ENCODE data around the gene AGAP6.
"Not testable (repeated sequence)": the region's sequence is repeated elsewhere in the genome, so short reads cannot be mapped to it uniquely, and the experiment has no call there.

The AGAP6 gene

DNA sequence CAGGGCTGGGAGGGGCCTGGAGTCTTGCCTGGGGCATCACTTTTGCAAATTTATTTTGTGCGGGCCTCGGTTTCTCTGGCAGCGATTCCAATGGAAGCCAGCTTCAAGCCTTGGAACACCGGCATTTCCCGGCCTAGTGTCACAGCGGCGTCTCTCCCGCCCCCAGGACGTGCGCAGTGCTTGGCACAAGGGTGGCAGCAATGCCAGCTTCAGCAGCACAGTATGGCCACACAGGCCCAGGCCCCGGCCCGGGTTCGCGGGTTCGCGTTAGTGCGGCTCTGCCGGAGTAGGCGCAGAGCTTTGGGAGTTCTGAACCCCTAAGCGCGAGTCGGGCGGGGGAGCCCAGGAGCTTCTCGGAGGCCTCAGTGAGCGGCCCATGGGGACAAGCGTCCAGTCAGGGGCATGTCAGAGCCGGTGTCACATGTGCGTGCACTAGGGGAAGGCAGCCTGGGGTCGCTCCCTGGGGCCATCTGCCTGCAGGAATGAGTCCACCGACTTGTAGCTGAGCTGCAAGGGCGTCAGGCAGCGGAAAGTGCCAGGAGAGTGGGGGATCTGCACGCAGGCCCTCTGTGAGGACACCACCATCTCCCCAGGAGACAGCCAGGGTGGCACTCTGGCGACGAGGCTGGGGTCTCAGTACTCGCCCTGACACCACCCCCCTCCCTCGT is 36.6 kb downstream of the AGAP6 start:
- not testable (repeated sequence) for DNase-seq (ENCODE audit: low read depth)

DNA sequence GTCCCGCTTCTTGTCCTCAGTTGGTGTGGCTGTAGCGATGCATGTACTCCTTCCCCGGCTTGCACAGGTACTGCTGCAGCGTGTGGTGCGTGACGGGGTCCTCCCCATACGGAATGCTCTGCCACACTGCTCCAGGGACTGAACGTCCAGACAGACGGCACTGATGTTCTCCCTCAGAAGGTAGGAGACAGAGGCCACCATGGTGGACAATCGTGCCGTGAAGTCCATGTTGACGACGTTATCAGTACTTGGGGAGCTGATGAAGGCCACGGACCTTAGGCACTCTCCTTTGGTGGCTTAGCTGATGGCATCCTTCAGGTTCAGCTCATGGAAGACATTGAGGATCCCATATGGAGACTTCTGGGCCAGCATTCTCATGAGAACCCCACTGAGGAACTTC is 37.4 kb downstream of the AGAP6 start:
- no peak for DNase-seq (ENCODE audit: low read depth)

DNA sequence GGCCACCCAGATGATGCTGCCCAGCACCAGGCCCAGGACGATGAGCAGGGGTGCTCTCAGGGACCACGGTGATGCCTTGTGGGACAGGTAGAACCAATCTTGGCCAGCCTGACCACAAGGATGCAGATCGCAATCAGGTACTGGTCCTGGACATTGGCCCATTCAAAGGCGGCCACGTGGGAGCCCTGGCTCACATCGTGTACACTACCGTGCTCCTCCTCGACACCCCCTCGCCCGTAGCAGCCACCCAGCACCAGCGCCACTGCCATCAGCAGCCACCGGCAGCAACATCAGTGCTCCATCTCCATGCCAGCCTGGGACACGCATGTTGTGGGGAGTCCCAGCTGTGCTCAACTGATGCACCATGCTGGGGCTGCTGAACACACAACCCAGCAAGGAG is 39.0 kb downstream of the AGAP6 start:
- DNase-seq (ENCODE audit: low read depth) = no peak

DNA sequence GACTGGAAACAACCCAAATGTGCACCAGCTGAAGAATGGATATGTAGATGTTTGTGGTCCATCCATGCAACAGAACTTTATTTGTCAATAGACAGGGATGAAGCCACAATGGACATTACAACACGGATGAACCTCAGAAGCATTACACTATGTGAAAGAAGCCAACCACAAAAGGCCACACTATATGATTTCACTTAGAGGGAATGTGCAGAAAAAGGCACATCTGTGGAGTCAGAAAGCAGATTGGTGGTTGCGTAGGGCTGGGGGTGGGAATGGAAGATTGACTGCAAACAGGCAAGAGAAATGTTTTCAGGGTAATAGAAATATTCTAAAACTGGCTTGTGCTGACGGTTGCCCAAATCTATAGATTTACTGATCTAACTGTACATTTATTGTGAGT is 45.3 kb downstream of the AGAP6 start:
- DNase-seq (ENCODE audit: low read depth) = no peak

DNA sequence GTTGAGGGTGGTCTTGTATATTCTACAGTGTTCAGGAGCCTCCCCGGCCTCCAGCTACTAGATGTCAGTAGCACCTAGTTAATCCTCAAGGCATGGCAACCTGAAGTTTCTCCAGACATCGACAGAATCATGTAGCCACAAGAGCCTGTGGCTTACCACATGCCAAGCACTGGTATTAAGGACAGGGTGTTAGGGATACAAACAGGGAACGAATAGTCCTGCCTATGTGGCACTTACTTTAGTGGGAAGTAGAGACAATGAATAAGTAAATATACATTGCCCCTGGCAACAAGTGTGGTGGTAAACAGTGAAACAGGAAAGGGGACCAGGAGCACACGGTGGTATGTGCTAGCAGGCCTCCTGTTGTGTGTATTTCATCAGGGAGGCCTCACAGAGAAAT is 47.1 kb downstream of the AGAP6 start:
- DNase-seq (ENCODE audit: low read depth) = not testable (repeated sequence)

DNA sequence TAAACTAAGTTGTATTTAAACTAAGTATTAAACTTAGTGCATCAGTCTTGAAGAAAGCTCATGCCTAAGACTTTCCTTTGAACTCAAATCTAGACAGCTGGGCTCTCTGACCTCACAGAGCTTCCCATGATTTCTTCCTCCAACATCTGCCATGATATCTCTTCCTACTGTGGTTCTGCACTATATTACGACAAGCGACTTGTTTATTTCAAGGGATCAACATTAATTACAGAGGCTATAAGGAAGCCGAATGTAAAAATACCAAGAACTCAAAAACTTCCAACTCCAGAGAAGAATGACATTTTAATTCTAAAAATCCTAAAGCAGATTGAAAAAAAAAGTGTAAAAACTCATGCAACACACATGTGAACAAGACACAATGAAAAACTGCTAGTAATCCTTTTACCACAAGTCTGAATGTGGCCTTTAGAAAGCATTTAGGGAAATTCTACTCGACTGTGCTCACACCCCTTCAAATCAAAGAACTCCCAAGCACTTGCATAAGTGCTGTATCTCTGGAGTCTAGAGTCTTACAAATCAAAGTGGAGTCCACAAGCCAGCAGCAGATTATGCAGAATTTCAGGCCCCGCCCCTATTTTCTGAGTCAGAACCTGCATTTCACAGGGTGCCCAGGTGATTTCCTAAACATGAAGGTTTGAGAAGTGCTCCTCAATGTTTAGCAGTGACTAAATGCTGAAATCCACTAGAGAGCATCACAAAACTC is 56.9 kb downstream of the AGAP6 start:
- no peak for DNase-seq (ENCODE audit: low read depth)

DNA sequence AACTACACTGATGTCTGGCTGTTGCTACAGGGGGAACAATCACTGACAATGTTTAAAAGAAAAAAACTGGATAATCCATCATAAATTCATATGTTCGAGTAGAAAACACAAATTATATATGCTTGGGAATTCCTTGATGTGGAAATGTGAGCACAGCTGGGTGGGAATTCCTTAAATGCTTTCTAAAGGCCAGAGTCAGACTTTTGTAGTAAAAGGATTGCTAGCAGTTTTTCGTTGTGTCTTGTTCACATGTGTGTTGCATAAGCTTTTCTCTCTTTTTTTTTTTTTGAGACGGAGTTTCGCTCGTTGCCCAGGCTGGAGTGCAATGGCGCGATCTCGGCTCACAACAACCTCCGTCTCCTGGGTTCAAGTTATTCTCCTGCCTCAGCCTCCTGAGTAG is 58.3 kb downstream of the AGAP6 start:
- DNase-seq (ENCODE audit: low read depth) = not testable (repeated sequence)

DNA sequence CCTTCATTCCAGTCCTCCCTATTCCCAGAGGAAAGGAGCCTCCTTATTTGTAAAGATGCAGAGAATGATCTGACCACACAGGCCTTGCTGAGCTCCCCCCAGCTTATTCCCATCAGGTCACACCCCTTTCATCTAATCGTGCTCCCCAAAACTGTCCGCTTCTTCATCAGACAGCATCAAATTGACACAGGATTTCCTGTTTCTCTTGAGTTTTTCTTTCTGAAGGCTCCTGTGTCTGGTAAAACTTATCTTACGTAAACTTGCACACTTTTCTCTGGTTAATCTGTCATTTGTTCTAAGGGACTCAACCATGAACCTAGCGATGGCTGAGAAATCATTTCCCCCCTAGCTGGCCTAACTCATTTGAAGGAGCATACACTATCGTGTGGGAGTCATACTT is 59.4 kb downstream of the AGAP6 start:
- DNase-seq (ENCODE audit: low read depth) = not testable (repeated sequence)

DNA sequence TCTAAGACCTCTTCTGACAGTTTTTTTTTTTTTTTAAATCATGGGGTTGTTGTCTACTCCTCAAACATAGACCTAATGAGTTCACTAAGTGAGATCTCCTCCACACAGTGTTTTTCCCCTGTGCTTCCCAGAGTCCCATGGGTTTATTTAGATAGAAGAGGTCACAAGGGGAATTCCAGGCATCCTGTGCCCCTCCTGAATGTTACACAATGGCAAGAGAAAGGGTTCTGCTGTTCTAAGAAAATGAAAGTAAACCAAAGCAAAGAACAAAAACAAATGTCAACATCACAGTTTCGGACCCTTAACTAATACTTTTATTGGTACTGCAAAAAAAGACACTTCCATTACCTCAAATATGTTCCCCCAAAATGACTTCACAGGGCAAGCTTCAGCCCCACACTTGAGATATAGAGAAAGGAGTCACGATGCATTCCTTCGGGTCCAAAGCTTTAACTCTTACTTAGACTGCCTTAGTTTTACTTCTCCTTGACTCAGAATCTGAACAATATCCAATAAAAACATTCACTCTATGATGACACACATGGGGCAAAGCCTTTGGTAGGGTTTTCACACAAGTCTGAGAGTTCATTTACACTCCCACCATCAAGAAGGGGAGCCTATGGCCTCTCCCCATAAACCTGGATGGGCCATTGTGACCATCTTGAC is 63.9 kb downstream of the AGAP6 start:
- not testable (repeated sequence) for DNase-seq (ENCODE audit: low read depth)

DNA sequence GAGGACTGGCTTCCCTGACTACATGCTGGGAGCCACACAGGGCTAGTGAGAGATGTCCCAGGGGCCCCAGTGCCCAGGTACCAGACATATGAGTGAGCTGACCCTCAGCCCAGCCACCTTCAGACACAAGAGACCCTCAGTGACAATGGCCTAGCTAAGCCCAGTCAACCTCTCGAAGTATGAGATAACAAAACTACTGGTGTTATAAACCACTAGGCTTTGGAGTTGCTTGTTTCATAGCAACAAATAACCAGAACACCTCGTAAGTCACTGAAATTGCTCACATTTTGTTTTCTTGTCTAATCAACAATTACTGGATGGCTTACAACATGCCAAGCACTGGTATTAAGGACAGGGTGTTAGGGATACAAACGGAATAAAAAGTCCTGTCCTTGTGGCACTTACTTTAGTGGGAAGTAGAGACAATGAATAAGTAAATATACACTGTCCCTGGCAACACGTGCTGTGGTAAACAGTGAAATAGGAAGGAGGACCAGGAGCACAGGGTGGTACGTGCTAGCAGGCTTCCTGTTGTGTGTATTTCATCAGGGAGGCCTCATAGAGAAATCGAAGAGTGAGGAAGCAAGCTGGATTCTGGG is 64.7 kb downstream of the AGAP6 start:
- DNase-seq (ENCODE audit: low read depth) = not testable (repeated sequence)

DNA sequence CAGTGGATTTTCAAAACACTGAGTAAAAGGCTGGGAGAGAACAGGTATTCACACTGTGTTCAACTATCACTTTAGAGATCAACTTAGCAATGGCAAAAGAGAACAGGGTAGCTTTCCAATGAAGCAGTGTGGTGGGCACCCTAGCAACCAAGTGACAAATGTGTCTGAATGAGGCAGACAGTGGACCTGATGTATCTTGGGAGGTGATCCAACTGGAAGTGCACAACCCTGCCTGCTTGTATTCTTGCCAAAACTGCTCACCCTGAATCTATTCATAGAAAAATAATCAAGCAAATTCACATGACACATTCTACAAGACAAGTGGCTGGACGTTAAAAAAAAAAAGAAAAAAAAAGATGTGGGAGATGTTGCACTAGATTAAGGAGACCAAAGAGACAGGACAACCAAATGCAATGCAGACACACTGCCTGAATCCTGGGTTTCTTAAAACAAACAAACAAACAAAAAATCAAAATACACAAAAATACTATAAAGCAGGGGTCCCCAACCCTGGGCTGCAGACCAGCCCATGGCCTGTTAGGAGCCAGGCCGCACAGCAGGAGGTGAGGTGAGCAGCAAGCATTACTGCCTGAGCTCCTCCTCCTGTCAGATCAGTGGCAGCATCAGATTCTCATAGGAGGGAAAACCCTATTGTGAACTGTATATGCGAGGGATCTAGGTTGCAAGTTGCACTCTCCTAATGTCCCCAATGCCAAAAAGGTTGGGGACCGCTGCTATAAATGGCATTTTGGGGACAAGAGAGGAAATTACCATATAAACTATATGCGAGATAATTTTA is 67.5 kb downstream of the AGAP6 start:
- not testable (repeated sequence) for DNase-seq (ENCODE audit: low read depth)

DNA sequence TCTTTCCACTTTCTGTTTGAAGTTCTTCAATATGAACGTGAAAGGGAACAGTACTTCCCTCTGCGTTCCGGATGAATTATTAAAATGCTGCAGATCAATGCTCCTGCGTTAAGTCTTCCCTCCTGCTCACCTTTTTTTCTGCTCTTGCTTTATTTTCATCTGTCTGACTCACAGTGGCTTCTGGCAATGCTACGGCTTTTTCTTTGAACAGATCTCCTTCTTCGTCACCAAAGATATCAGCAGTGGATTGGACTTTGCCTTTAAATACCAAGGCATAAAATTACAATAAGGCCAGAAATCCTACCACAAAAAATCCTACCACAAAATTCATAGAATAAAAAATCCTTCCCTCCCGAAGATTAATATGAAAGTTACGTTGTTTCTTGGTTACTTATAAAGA is 68.4 kb downstream of the AGAP6 start:
- DNase-seq (ENCODE audit: low read depth) = not testable (repeated sequence)

DNA sequence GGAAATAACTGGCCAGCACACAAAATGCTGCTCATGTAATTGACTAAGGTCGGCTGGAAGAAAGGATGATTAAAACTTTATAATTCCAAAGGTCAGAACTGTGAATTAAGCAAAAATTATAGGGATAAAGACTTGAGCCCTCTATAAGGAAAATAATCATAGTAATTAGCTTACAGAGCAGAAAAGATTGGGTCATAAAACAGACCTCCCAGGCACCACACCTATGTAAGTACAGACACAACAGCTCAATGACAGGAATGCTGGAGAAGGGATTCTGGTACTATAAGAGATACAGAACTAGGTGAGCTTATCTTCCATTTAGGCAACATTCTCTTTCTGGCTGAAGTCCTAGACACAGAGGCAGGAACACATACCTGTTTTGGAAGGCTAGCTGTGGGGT is 70.5 kb downstream of the AGAP6 start:
- DNase-seq (ENCODE audit: low read depth) = not testable (repeated sequence)

DNA sequence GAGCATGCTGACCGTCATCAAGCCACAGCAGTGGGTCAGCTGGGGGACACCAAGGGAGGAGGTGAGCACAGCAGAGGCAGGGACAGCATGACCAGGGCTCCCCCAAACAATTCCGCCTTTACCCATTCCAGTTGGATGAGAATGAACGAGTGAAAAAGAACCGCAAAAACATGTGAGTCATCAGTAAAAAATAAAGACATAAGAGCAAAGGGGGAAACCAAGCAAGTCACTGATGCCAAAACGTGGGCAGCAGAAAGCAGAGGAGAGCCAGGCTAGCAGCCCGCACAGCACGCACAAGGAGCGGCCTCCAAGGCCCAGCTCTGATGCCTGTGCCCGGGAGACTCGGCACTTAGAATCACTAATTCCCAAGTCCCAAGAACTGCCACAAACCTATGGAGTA is 71.7 kb downstream of the AGAP6 start:
- not testable (repeated sequence) for DNase-seq (ENCODE audit: low read depth)
